Osteoblast (primary cell): ENCODE results near the gene MCC. TPM values are rescaled to one million over a fixed set of nuclear protein-coding genes. Genes with fewer than 3 reads are reported as not detected.

Experiments
- DNase-seq: peaks from one replicate; pipeline ENCODE4 v3.0.0; 2011; ENCODE audit warnings: low spot score, mixed read lengths; ENCODE audit not compliant: insufficient read length; ENCODE audit errors: missing footprints
- H2AFZ ChIP-seq: 2 replicates; pipeline ENCODE4 v1.6.0; 2011; ENCODE audit warnings: mild to moderate bottlenecking, low read length
- H3K27ac ChIP-seq: 2 replicates; pipeline ENCODE4 v1.5.1; 2011; ENCODE audit warnings: mild to moderate bottlenecking, low read depth, low read length, moderate library complexity
- H3K27me3 ChIP-seq: 2 replicates; pipeline ENCODE4 v1.6.0; 2012; ENCODE audit warnings: mild to moderate bottlenecking, control low read depth, inconsistent platforms, low read length, moderate library complexity; ENCODE audit not compliant: insufficient read depth
- H3K36me3 ChIP-seq: 2 replicates; pipeline ENCODE4 v1.5.1; 2011; ENCODE audit warnings: mild to moderate bottlenecking, low read length, control low read depth, moderate library complexity; ENCODE audit not compliant: insufficient read depth
- H3K4me1 ChIP-seq: 2 replicates; pipeline ENCODE4 v1.5.1; 2011; ENCODE audit warnings: mild to moderate bottlenecking, low read length, control low read depth, moderate library complexity; ENCODE audit not compliant: insufficient read depth
- H3K4me2 ChIP-seq: 2 replicates; pipeline ENCODE4 v1.6.0; 2011; ENCODE audit warnings: mild to moderate bottlenecking, low read length; ENCODE audit not compliant: insufficient read depth
- H3K4me3 ChIP-seq: fragments of 200-600 bp; sonication (generic); 3 replicates; pipeline ENCODE4 v1.5.1; 2012; ENCODE audit warnings: mild to moderate bottlenecking, low read length, inconsistent platforms; ENCODE audit not compliant: insufficient read depth
- H3K79me2 ChIP-seq: 2 replicates; pipeline ENCODE4 v1.6.0; 2012; ENCODE audit warnings: mild to moderate bottlenecking, low read length, control low read depth, inconsistent platforms; ENCODE audit not compliant: insufficient read depth
- H3K9me3 ChIP-seq: 2 replicates; pipeline ENCODE4 v1.5.1; 2011; ENCODE audit warnings: low read depth, low read length, control low read depth
- H4K20me1 ChIP-seq: 2 replicates; pipeline ENCODE4 v1.6.0; 2012; ENCODE audit warnings: mild to moderate bottlenecking, low read length, control low read depth; ENCODE audit not compliant: insufficient read depth
- total RNA-seq: library from RNA; depleted of rRNA; stranded (reverse); fragments of >200 nt; gene quantifications from 2 replicates; pipeline ENCODE4 v1.2.3, GENCODE V29; 2012
- TF ChIP-seq, protein P1 (sequence below): IDR thresholded peaks from 2 replicates; pipeline ENCODE4 v1.5.1; 2011; ENCODE audit warnings: mild to moderate bottlenecking, low read depth, low read length, moderate library complexity; ENCODE audit errors: extremely low read depth

Gene MCC
- total RNA-seq, 1 donor, result 45.6 TPM

DNA sequence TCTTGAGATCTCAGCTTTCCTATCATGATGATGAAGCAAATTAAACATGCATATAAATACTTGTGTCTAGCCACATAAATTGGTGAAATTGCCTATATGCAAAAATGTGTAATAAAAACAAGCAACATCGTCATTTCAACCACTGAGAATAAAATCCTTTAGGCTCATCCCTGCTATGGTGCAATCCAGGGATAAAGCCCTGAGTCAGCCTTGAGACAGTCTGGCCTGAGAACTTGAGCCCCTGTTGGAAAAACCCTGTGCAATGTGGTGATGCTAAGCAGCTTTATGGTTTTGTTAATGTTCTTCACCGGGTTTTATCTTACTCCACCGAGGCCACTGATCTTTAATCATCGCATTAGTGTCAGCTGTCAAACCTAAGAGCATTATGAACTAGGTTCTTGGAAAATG, 341.1 kb downstream of the MCC start:
- peak overlapping the region; percentile 31 for H3K4me2 ChIP-seq
- H3K4me1 ChIP-seq, result peaks cover 27% of the 10 kb centered on the region
- peak overlapping the region; percentile 86 for H3K27ac ChIP-seq

DNA sequence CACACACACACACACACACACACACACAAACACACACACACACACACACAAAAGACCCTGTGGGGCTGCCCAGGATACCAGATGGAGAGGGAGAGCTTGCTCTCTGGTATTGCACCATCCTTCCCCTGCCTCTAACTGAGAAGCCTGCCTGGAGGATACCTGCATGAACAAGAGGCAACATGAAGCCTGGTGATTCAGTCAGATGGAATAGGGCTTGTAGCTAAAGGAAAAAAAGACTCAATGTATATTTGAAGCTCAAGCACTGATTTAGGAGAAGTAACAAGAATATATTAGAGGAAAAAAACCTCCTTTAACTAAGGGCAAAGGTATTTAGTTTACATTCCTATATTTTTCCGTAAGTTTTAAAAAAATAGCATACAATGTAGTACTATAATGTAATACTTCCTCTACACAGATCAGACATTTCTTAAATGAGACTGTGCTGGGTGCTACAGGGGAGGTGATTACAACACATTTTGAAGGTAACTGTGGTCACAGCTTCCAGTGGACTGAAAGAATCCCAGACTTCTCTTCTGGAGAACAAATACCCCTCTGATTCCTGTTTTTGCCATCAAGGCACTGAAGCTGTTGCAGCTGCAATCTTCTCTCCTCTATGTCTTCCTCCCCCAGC, 342.4 kb downstream of the MCC start:
- peak overlapping the region; percentile 86 for H3K27ac ChIP-seq
- H3K4me2 ChIP-seq, result no peak overlapping the region
- H4K20me1 ChIP-seq, result no peaks in the 10 kb centered on the region
- H3K79me2 ChIP-seq, result no peaks in the 10 kb centered on the region
- H3K4me3 ChIP-seq, result no peak overlapping the region
- no peak for DNase-seq
- TF ChIP-seq, protein P1, sequence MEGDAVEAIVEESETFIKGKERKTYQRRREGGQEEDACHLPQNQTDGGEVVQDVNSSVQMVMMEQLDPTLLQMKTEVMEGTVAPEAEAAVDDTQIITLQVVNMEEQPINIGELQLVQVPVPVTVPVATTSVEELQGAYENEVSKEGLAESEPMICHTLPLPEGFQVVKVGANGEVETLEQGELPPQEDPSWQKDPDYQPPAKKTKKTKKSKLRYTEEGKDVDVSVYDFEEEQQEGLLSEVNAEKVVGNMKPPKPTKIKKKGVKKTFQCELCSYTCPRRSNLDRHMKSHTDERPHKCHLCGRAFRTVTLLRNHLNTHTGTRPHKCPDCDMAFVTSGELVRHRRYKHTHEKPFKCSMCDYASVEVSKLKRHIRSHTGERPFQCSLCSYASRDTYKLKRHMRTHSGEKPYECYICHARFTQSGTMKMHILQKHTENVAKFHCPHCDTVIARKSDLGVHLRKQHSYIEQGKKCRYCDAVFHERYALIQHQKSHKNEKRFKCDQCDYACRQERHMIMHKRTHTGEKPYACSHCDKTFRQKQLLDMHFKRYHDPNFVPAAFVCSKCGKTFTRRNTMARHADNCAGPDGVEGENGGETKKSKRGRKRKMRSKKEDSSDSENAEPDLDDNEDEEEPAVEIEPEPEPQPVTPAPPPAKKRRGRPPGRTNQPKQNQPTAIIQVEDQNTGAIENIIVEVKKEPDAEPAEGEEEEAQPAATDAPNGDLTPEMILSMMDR, result no peak
- no peak overlapping the region for H2AFZ ChIP-seq
- peaks cover 40% of the 10 kb centered on the region for H3K4me1 ChIP-seq
- H3K27me3 ChIP-seq, result no peaks in the 10 kb centered on the region
- H3K9me3 ChIP-seq, result no peaks in the 10 kb centered on the region
- H3K36me3 ChIP-seq, result no peaks in the 10 kb centered on the region

More for the DNA sequence above, 341.1 kb downstream of the MCC start:
- no peaks in the 10 kb centered on the region for H4K20me1 ChIP-seq
- TF ChIP-seq, protein P1, result no peak
- H3K27me3 ChIP-seq, result no peaks in the 10 kb centered on the region
- peak overlapping the region; percentile 10 for H3K4me3 ChIP-seq
- H3K36me3 ChIP-seq, result no peaks in the 10 kb centered on the region
- no peaks in the 10 kb centered on the region for H3K79me2 ChIP-seq
- H2AFZ ChIP-seq, result no peak overlapping the region
- no peaks in the 10 kb centered on the region for H3K9me3 ChIP-seq
- DNase-seq, result peak; percentile 75

DNA sequence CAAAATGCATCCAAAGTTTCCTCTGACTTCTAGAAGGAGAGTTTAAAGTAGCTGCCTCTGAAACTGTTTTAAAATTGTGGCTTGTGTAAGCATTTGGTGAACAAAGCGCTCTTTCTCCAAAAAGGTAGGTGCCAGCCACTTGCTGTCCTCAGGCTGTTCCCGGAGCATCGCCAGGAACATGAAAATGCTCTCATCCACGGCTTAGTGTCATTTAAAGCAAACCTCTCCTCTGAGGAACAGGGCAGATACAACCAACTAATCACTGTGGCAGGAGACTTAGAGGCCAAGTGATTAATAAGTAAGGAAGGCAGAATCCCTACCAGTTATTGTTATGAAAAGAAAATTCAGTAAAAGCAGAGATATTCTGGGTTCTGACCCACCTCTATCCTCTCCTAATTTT, 346.1 kb downstream of the MCC start:
- Histone ChIP-seq H3K27me3 (no peaks in the 10 kb centered on the region), H4K20me1 (no peaks in the 10 kb centered on the region), H3K4me2 (peak overlapping the region; percentile 72), H3K79me2 (no peaks in the 10 kb centered on the region), H3K9me3 (no peaks in the 10 kb centered on the region), H3K4me3 (no peak overlapping the region), H3K36me3 (no peaks in the 10 kb centered on the region), H2AFZ (no peak overlapping the region), H3K27ac (peak overlapping the region; percentile 85), H3K4me1 (peaks cover 28% of the 10 kb centered on the region)
- DNase-seq, result no peak
- TF ChIP-seq, protein P1, result no peak

DNA sequence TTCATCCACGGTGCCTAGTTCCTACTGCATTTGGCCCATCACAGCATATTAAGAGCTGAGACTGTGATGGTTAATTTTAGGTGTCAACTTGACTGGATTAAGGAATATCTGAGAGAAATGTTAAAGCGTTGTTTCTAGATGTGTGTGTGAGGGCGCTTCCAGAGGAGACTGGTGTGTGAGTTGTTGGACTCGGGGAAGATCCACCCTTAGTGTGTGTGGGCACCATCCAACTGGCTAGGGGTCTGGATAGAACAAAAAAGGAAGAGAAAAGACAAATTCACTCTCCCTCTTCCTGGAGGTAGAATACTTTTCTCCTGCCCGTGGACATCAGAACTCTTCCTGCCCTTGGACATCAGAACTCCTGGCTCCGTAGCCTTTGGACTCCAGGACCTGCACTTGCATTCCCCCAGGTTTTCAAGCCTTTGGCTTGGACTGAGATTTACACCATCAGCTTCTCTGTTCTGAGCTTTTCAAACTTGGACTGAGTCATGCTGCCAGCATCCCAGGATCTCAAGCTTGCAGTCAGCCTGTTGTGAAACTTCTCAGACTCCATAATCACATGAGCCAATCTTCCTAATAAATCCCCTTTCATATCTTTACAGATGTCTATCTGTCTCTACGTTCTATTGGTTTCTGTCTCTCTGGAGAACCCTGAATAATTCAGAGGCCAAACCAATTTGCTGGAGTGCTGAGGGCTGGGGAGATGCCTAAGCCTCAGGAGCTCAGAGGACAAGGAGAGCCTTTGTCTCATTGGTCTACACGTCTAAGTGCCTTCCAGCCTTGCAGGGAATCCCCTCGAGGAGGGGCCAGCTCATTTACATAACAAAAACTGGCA, 347.2 kb downstream of the MCC start:
- TF ChIP-seq, protein P1, result no peak
- Histone ChIP-seq H3K4me1 (peaks cover 19% of the 10 kb centered on the region), H3K36me3 (no peaks in the 10 kb centered on the region), H3K79me2 (no peaks in the 10 kb centered on the region), H3K4me3 (peak overlapping the region; percentile 34), H3K4me2 (peak overlapping the region; percentile 72), H3K27me3 (no peaks in the 10 kb centered on the region), H2AFZ (peak overlapping the region; percentile 83), H4K20me1 (no peaks in the 10 kb centered on the region), H3K9me3 (no peaks in the 10 kb centered on the region), H3K27ac (peak overlapping the region; percentile 85)
- peak; percentile 45 for DNase-seq
